WTC11 (cell line): ENCODE data around the gene TOR1A.

ENCODE experiments used
- CBFB ChIP-seq: sonication (generic); formaldehyde crosslinking; IDR thresholded peaks from 2 replicates; pipeline ENCODE4 v1.8.1; 2022; ENCODE audit warnings: mild to moderate bottlenecking, low read depth, missing genetic modification reagents
- CREM ChIP-seq: sonication (generic); formaldehyde crosslinking; IDR thresholded peaks from 2 replicates; pipeline ENCODE4 v1.8.1; 2022; ENCODE audit warnings: mild to moderate bottlenecking, missing genetic modification reagents, moderate library complexity
- FOXK1 ChIP-seq: sonication (generic); formaldehyde crosslinking; IDR thresholded peaks from 2 replicates; pipeline ENCODE4 v1.8.0; 2022; ENCODE audit warnings: mild to moderate bottlenecking, moderate library complexity, missing genetic modification reagents
- JUN ChIP-seq: sonication (generic); formaldehyde crosslinking; IDR thresholded peaks from 2 replicates; pipeline ENCODE4 v1.8.0; 2023; ENCODE audit warnings: mild to moderate bottlenecking, missing genetic modification reagents
- MAX ChIP-seq: sonication (generic); formaldehyde crosslinking; IDR thresholded peaks from 2 replicates; pipeline ENCODE4 v1.8.0; 2022; ENCODE audit warnings: mild to moderate bottlenecking, missing genetic modification reagents
- NFE2L1 ChIP-seq: sonication (generic); formaldehyde crosslinking; IDR thresholded peaks from 2 replicates; pipeline ENCODE4 v1.8.1; 2023; ENCODE audit warnings: missing genetic modification reagents
- SMAD4 ChIP-seq: sonication (generic); formaldehyde crosslinking; IDR thresholded peaks from 2 replicates; pipeline ENCODE4 v1.8.0; 2022; ENCODE audit warnings: mild to moderate bottlenecking, missing genetic modification reagents
- TF ChIP-seq, protein P1 (sequence below): sonication (generic); formaldehyde crosslinking; conservative IDR thresholded peaks from 2 replicates; pipeline ENCODE4 v1.8.1; 2023; ENCODE audit warnings: mild to moderate bottlenecking, low read depth, missing genetic modification reagents, moderate library complexity
- TF ChIP-seq, protein P2 (sequence below): fragments of 200-600 bp; IDR thresholded peaks from 2 replicates; pipeline ENCODE4 v1.8.0; 2022; ENCODE audit warnings: antibody characterized with exemption

DNA sequence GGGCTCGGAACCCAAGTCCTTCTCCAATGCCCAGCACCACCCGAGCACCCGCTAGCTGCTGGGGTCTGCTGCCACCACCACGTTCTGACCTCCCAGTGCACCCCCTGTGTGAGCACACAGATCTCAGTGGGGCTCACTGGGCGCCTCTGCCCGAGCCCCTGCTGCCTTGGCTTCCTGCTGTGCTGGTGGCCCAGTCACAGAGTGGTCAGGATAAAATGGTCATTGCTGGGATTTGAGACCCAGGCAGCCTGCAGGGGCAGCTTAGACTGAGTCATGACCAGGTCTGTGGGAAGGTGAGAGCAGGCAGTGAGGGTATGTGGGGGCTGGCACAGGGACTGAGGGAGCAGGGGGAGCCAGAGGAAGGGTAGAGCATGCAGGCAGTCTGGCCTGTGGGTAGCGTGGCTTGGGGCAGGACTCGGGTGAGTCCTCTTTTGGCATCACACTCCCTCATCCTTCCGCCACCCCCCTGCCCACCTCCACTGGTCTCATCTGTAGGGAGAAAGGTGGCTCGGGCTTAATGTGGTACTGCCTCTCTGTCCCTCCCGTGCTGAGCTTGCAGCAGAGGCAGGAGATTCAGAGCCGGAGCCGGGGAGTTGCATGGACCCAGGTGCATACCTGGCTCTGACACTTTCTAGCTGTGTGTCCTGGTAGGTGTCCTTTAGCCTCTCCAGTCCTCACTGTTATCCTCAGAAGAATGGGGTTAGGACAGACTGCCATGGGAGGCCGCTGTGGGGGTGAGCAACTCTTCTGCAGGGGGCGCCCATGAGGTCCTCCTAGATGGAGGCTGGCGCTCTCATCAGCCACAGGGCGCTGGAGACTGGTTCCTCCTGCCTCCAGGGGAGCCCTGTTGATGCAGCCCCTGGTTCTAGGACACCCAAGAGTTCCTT lies 43.4 kb upstream of the TOR1A start:
- TF ChIP-seq FOXK1 (CRISPR knock-in tag) = no peak
- no peak for TF ChIP-seq SMAD4
- TF ChIP-seq JUN (CRISPR knock-in tag) = no peak
- no peak for TF ChIP-seq MAX (CRISPR knock-in tag)
- TF ChIP-seq, protein P1, sequence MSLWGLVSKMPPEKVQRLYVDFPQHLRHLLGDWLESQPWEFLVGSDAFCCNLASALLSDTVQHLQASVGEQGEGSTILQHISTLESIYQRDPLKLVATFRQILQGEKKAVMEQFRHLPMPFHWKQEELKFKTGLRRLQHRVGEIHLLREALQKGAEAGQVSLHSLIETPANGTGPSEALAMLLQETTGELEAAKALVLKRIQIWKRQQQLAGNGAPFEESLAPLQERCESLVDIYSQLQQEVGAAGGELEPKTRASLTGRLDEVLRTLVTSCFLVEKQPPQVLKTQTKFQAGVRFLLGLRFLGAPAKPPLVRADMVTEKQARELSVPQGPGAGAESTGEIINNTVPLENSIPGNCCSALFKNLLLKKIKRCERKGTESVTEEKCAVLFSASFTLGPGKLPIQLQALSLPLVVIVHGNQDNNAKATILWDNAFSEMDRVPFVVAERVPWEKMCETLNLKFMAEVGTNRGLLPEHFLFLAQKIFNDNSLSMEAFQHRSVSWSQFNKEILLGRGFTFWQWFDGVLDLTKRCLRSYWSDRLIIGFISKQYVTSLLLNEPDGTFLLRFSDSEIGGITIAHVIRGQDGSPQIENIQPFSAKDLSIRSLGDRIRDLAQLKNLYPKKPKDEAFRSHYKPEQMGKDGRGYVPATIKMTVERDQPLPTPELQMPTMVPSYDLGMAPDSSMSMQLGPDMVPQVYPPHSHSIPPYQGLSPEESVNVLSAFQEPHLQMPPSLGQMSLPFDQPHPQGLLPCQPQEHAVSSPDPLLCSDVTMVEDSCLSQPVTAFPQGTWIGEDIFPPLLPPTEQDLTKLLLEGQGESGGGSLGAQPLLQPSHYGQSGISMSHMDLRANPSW (CRISPR knock-in tag) = no peak
- TF ChIP-seq, protein P2, sequence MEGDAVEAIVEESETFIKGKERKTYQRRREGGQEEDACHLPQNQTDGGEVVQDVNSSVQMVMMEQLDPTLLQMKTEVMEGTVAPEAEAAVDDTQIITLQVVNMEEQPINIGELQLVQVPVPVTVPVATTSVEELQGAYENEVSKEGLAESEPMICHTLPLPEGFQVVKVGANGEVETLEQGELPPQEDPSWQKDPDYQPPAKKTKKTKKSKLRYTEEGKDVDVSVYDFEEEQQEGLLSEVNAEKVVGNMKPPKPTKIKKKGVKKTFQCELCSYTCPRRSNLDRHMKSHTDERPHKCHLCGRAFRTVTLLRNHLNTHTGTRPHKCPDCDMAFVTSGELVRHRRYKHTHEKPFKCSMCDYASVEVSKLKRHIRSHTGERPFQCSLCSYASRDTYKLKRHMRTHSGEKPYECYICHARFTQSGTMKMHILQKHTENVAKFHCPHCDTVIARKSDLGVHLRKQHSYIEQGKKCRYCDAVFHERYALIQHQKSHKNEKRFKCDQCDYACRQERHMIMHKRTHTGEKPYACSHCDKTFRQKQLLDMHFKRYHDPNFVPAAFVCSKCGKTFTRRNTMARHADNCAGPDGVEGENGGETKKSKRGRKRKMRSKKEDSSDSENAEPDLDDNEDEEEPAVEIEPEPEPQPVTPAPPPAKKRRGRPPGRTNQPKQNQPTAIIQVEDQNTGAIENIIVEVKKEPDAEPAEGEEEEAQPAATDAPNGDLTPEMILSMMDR = no peak
- TF ChIP-seq CREM (CRISPR knock-in tag) = no peak
- TF ChIP-seq CBFB (CRISPR knock-in tag) = no peak
- TF ChIP-seq NFE2L1 = no peak
